HCT116 (cell line): ENCODE data around the gene PKMYT1. TPM values are rescaled to one million over a fixed set of nuclear protein-coding genes. Genes with fewer than 3 reads are reported as not detected.

Experiments
- ATAC-seq: fragments of 200-7000 bp; cut with Tn5 transposase; 2 replicates; pipeline ENCODE4 v1.9.1; 2020; ENCODE audit warnings: mild to moderate bottlenecking, moderate library complexity
- BruUV-seq: library from RNA; stranded (reverse); fragments of 400-500 nt; replicated peaks from 2 replicates; lab custom pipeline; 2021; lab: Mats Ljungman, UMichigan
- CTCF ChIA-PET: fragments of 300-600 bp; sonication (Branson Sonifier 250); formaldehyde crosslinking; loops from one replicate; lab custom pipeline; 2021; ENCODE audit warnings: antibody characterized with exemption; lab: Charles Lee
- POLR2A ChIA-PET: fragments of 300-600, 350-600 bp; sonication (Branson Sonifier 250); formaldehyde crosslinking; loops from one replicate; lab custom pipeline; 2021; ENCODE audit warnings: antibody characterized with exemption; lab: Charles Lee
- RAD21 ChIA-PET, 2 experiments: fragments of 300-600 bp; sonication (Branson Sonifier 250); formaldehyde crosslinking; loops; one replicate each; lab custom pipeline; 2023; ENCODE audit warnings: low total read pairs in 2 of 2; ENCODE audit not compliant: uncharacterized antibody in 2 of 2, unreplicated experiment in 2 of 2, low non-redundant PET in 1 of 2; lab: Charles Lee
- DNase-seq: peaks from one replicate; pipeline ENCODE4 v3.0.0-alpha.2; 2010; ENCODE audit warnings: low read depth, low spot score
- H2AFZ ChIP-seq: fragments of 200-600 bp; shearing (Covaris generic), sonication (generic); 2 replicates; pipeline ENCODE4 v1.6.1; 2017; ENCODE audit warnings: low read depth, mixed run types, mixed read lengths, antibody characterized with exemption, low read length; ENCODE audit not compliant: poor library complexity, severe bottlenecking
- H3K27ac ChIP-seq: 2 replicates; pipeline ENCODE4 v1.5.1; 2012; ENCODE audit warnings: low read depth, low read length
- H3K27me3 ChIP-seq: fragments of 200-600 bp; sonication (generic); 2 replicates; pipeline ENCODE4 v1.6.1; 2016; ENCODE audit warnings: mixed run types, low read length, mixed read lengths; ENCODE audit not compliant: insufficient read depth
- H3K36me3 ChIP-seq, 2 experiments: fragments of 200-500 bp in 1 of 2; fragments of 200-600 bp in 1 of 2; sonication (Bioruptor generic) in 1 of 2; sonication (generic) in 1 of 2; 2 replicates each; pipeline versions ENCODE4 v1.5.1 to v1.6.1; 2014 to 2016; ENCODE audit warnings: low read length in 2 of 2, inconsistent platforms in 1 of 2, mixed read lengths in 1 of 2, mixed run types in 1 of 2; ENCODE audit not compliant: insufficient read depth in 2 of 2, control insufficient read depth in 1 of 2
- H3K4me1 ChIP-seq, 2 experiments: fragments of 200-600 bp in 1 of 2; sonication (generic) in 1 of 2; 2 replicates each; pipeline versions ENCODE4 v1.5.1 to v1.6.1; 2012 to 2017; ENCODE audit warnings: low read length in 2 of 2, inconsistent platforms in 1 of 2, mild to moderate bottlenecking in 1 of 2, mixed read lengths in 1 of 2, mixed run types in 1 of 2, moderate library complexity in 1 of 2; ENCODE audit not compliant: insufficient read depth in 2 of 2, control insufficient read depth in 1 of 2
- H3K4me2 ChIP-seq: fragments of 200-600 bp; sonication (generic); 2 replicates; pipeline ENCODE4 v1.6.1; 2017; ENCODE audit warnings: mixed run types, low read length, mixed read lengths
- H3K4me3 ChIP-seq, 2 experiments: fragments of 200-600 bp in 1 of 2; sonication (generic) in 1 of 2; replicated peaks in 1 of 2; 2 replicates each; pipeline ENCODE4 v1.5.1; 2011 to 2016; ENCODE audit warnings: low read length in 2 of 2, control low read depth in 1 of 2, low read depth in 1 of 2, mild to moderate bottlenecking in 1 of 2, mixed read lengths in 1 of 2, mixed run types in 1 of 2
- H3K79me2 ChIP-seq: fragments of 200-600 bp; sonication (generic); 2 replicates; pipeline ENCODE4 v1.6.1; 2017; ENCODE audit warnings: mild to moderate bottlenecking, mixed run types, low read length, moderate library complexity, mixed read lengths; ENCODE audit not compliant: insufficient read depth
- H3K9ac ChIP-seq: fragments of 200-600 bp; sonication (generic); 2 replicates; pipeline ENCODE4 v1.6.1; 2016; ENCODE audit warnings: low read length, mixed read lengths
- H3K9me2 ChIP-seq: fragments of 200-600 bp; sonication (generic), shearing (Covaris generic); 2 replicates; pipeline ENCODE4 v1.6.1; 2017; ENCODE audit warnings: mixed run types, mild to moderate bottlenecking, moderate library complexity; ENCODE audit not compliant: insufficient read depth
- H3K9me3 ChIP-seq, 2 experiments: fragments of 200-500 bp in 1 of 2; fragments of 200-600 bp in 1 of 2; sonication (Bioruptor generic) in 1 of 2; sonication (generic) in 1 of 2; 2 replicates each; pipeline ENCODE4 v1.6.1; 2014 to 2017; ENCODE audit warnings: low read length in 2 of 2, mixed read lengths in 2 of 2, inconsistent platforms in 1 of 2, low read depth in 1 of 2, mild to moderate bottlenecking in 1 of 2, mixed run types in 1 of 2, moderate library complexity in 1 of 2; ENCODE audit not compliant: control insufficient read depth in 1 of 2, insufficient read depth in 1 of 2
- H4K20me1 ChIP-seq: fragments of 200-600 bp; sonication (generic), shearing (Covaris generic); 2 replicates; pipeline ENCODE4 v1.6.1; 2017; ENCODE audit warnings: mixed run types, mild to moderate bottlenecking, moderate library complexity; ENCODE audit not compliant: insufficient read depth
- CEBPB ChIP-seq: IDR thresholded peaks from 2 replicates; pipeline ENCODE4 v1.6.1; 2012; ENCODE audit warnings: low read depth
- ELF1 ChIP-seq: IDR thresholded peaks from 2 replicates; pipeline ENCODE4 v1.6.1; 2012; ENCODE audit warnings: low read depth, borderline replicate concordance
- EZH2 ChIP-seq: fragments of 200-600 bp; sonication (generic); IDR thresholded peaks from 2 replicates; pipeline ENCODE4 v1.6.1; 2017; ENCODE audit warnings: antibody characterized with exemption, mixed run types
- FOSL1 ChIP-seq: IDR thresholded peaks from 2 replicates; pipeline ENCODE4 v1.6.1; 2012; ENCODE audit warnings: low read depth
- JUND ChIP-seq: IDR thresholded peaks from 2 replicates; pipeline ENCODE4 v1.6.1; 2012
- POLR2A ChIP-seq: IDR thresholded peaks from 2 replicates; pipeline ENCODE4 v1.7.0; 2011; ENCODE audit warnings: borderline replicate concordance; ENCODE audit not compliant: insufficient read depth, insufficient read length; ENCODE audit errors: extremely low read depth
- POLR2AphosphoS5 ChIP-seq: IDR thresholded peaks from 2 replicates; pipeline ENCODE4 v1.6.1; 2011; ENCODE audit warnings: mild to moderate bottlenecking, low read depth, low read length, moderate library complexity
- SP1 ChIP-seq: IDR thresholded peaks from 2 replicates; pipeline ENCODE4 v1.6.1; 2012; ENCODE audit warnings: low read depth
- SRF ChIP-seq: IDR thresholded peaks from 2 replicates; pipeline ENCODE4 v1.6.1; 2012; ENCODE audit warnings: low read depth
- TCF7L2 ChIP-seq: IDR thresholded peaks from 2 replicates; pipeline ENCODE4 v1.7.0; 2011; ENCODE audit warnings: borderline replicate concordance, inconsistent platforms; ENCODE audit not compliant: insufficient read depth, insufficient read length; ENCODE audit errors: extremely low read depth
- intact Hi-C: fragments of 100-400 bp; cut with micrococcal nuclease; formaldehyde crosslinking; loops from 2 replicates; pipeline ENCODE4 v1.10.0; 2022
- total RNA-seq: library from RNA; stranded (reverse); gene quantifications from one replicate; pipeline ENCODE4 v1.2.1, GENCODE V29; 2021; ENCODE audit not compliant: unreplicated experiment
- TF ChIP-seq, protein P1 (sequence below): IDR thresholded peaks from 2 replicates; pipeline ENCODE4 v1.6.1; 2012; ENCODE audit warnings: low read depth
- TF ChIP-seq, protein P2 (sequence below): IDR thresholded peaks from 2 replicates; pipeline ENCODE4 v1.6.1; 2012

Gene PKMYT1
- total RNA-seq, 1 experiment from 2014 or later, result 104 TPM

DNA sequence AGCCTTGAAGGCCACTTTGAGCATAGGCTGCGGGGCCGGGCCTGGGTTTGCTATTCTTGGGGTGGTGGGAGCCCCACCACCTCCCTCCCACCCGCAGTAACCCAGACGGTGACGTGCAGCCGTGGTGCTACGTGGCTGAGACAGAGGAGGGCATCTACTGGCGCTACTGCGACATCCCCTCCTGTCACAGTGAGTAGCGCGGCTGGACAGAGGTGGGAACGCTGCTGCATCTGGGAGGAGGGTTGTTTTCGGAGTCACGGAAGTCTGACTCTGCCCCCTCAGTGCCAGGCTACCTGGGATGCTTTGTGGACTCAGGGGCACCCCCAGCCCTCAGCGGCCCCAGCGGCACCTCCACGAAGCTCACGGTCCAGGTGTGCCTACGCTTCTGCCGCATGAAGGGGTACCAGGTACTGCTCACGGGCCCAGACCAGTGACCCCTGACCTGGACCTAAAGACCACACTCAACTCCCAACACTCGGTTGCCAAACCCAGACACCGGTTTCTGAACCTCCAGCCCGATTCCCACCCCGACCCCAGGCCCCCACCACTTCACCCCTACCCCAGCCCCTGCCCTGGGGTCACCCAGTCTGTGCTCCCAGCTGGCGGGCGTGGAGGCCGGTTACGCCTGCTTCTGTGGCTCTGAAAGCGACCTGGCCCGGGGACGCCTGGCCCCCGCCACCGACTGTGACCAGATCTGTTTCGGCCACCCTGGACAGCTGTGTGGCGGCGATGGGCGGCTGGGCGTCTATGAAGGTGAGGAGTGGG is 14.0 kb downstream of the PKMYT1 start:
- Histone ChIP-seq H3K27ac (peak overlapping the region; percentile 33; the same call in 1 of the 2 replicates), H3K9me3 (no peaks in the 10 kb centered on the region), H3K4me2 (peak overlapping the region; percentile 98; the same call in 1 of the 2 replicates), H3K27me3 (no peaks in the 10 kb centered on the region), H3K4me1 (peaks cover 27 to 66% of the 10 kb centered on the region in 2 experiments), H3K36me3 (no peaks in the 10 kb centered on the region; a peak in 1 of 4 replicates), H3K9me2 (no peaks in the 10 kb centered on the region), H3K79me2 (peaks cover 14% of the 10 kb centered on the region), H4K20me1 (no peaks in the 10 kb centered on the region), H3K9ac (no peak overlapping the region), H3K4me3 (no peak overlapping the region), H2AFZ (no peak overlapping the region)
- no peak for DNase-seq
- TF ChIP-seq JUND, result no peak
- no peak for TF ChIP-seq ELF1
- no peak for TF ChIP-seq POLR2A
- TF ChIP-seq, protein P1, sequence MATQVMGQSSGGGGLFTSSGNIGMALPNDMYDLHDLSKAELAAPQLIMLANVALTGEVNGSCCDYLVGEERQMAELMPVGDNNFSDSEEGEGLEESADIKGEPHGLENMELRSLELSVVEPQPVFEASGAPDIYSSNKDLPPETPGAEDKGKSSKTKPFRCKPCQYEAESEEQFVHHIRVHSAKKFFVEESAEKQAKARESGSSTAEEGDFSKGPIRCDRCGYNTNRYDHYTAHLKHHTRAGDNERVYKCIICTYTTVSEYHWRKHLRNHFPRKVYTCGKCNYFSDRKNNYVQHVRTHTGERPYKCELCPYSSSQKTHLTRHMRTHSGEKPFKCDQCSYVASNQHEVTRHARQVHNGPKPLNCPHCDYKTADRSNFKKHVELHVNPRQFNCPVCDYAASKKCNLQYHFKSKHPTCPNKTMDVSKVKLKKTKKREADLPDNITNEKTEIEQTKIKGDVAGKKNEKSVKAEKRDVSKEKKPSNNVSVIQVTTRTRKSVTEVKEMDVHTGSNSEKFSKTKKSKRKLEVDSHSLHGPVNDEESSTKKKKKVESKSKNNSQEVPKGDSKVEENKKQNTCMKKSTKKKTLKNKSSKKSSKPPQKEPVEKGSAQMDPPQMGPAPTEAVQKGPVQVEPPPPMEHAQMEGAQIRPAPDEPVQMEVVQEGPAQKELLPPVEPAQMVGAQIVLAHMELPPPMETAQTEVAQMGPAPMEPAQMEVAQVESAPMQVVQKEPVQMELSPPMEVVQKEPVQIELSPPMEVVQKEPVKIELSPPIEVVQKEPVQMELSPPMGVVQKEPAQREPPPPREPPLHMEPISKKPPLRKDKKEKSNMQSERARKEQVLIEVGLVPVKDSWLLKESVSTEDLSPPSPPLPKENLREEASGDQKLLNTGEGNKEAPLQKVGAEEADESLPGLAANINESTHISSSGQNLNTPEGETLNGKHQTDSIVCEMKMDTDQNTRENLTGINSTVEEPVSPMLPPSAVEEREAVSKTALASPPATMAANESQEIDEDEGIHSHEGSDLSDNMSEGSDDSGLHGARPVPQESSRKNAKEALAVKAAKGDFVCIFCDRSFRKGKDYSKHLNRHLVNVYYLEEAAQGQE, result no peak
- TF ChIP-seq FOSL1, result no peak
- TF ChIP-seq POLR2AphosphoS5, result no peak
- no peak for TF ChIP-seq SRF
- TF ChIP-seq, protein P2, sequence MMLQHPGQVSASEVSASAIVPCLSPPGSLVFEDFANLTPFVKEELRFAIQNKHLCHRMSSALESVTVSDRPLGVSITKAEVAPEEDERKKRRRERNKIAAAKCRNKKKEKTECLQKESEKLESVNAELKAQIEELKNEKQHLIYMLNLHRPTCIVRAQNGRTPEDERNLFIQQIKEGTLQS, result no peak
- TF ChIP-seq TCF7L2, result no peak
- TF ChIP-seq EZH2, result no peak
- TF ChIP-seq CEBPB, result no peak
- no peak for TF ChIP-seq SP1
- no peak for ATAC-seq
- ChIA-PET POLR2A (interaction anchor here (4.1 kb wide), 1 partner anchor 56 kb away, joined by 29 read pairs; the partner anchor contains the start of genes HCFC1R1, THOC6 and TNFRSF12A), CTCF (no interaction called here), RAD21 (no interaction called here)
- intact Hi-C loops, result no loop called here
- no TSS peak for BruUV-seq
